K562 (cell line): Measurements from ENCODE around the gene GPR39. TPM values are rescaled to one million over a fixed set of nuclear protein-coding genes. Genes with fewer than 3 reads are reported as not detected.

ENCODE experiments used
- ATAC-seq: fragments of 200-7000 bp; cut with Tn5 transposase; 3 replicates; pipeline ENCODE4 v1.9.1; 2020; ENCODE audit warnings: moderate library complexity
- BruUV-seq: library from RNA; stranded (reverse); fragments of 400-500 nt; replicated peaks from 2 replicates; lab custom pipeline; 2021; lab: Mats Ljungman, UMichigan
- CTCF ChIA-PET: fragments of 300-600 bp; formaldehyde crosslinking; extraction: SDS; loops from one replicate; lab custom pipeline; 2021; ENCODE audit warnings: low intra/inter-chr PET ratio; lab: Yijun Ruan, JAX
- POLR2A ChIA-PET: fragments of 300-600, 350-650 bp; sonication (Branson Sonifier 250); formaldehyde crosslinking; extraction: SDS; loops from one replicate; lab custom pipeline; 2021; ENCODE audit warnings: antibody characterized with exemption, inconsistent platforms; lab: Yijun Ruan, JAX
- DNase-seq, 4 experiments: peaks; one replicate each; pipeline versions ENCODE4 v3.0.0 to v3.0.0-alpha.2; 2011 to 2018; ENCODE audit warnings: low spot score in 3 of 4, mixed read lengths in 3 of 4; ENCODE audit errors: extremely low read depth in 1 of 4
- FAIRE-seq: peaks from 2 replicates; lab custom pipeline; 2011; peaks lifted over from hg19 to GRCh38; lab: Jason Lieb, UNC
- H2AFZ ChIP-seq: 2 replicates; pipeline ENCODE4 v1.6.0; 2011; ENCODE audit warnings: low read depth, low read length, control low read depth, inconsistent platforms
- H3K27ac ChIP-seq: fragments of 200-600 bp; 3 replicates; pipeline ENCODE4 v1.8.0; 2011; ENCODE audit warnings: low read depth, mild to moderate bottlenecking, control low read depth, inconsistent platforms, low read length, moderate library complexity, mixed read lengths; ENCODE audit errors: extremely low read depth
- H3K27me3 ChIP-seq, 2 experiments: fragments of 300-600 bp in 1 of 2; 2 replicates in 1 of 2; 3 replicates in 1 of 2; pipeline versions ENCODE4 v1.6.0 to v1.8.0; 2011; ENCODE audit warnings: inconsistent platforms in 2 of 2, low read length in 2 of 2, mild to moderate bottlenecking in 1 of 2, mixed read lengths in 1 of 2, moderate library complexity in 1 of 2; ENCODE audit not compliant: control insufficient read depth in 2 of 2, insufficient read depth in 2 of 2
- H3K36me3 ChIP-seq: fragments of 300-600 bp; 3 replicates; pipeline ENCODE4 v1.8.0; 2011; ENCODE audit warnings: mild to moderate bottlenecking, low read length, inconsistent platforms; ENCODE audit not compliant: control insufficient read depth, insufficient read depth
- H3K4me1 ChIP-seq, 2 experiments: fragments of 200-600 bp in 1 of 2; replicated peaks in 1 of 2; 2 replicates in 1 of 2; 3 replicates in 1 of 2; pipeline versions ENCODE4 v1.5.1 to v1.8.0; 2011; ENCODE audit warnings: inconsistent platforms in 2 of 2, low read length in 2 of 2, mild to moderate bottlenecking in 1 of 2, mixed read lengths in 1 of 2, moderate library complexity in 1 of 2; ENCODE audit not compliant: control insufficient read depth in 2 of 2, insufficient read depth in 2 of 2
- H3K4me2 ChIP-seq: 2 replicates; pipeline ENCODE4 v1.6.1; 2011; ENCODE audit warnings: low read length, control low read depth, inconsistent platforms, mixed read lengths; ENCODE audit not compliant: insufficient read depth
- H3K4me3 ChIP-seq: fragments of 200-600 bp; sonication (generic), shearing (Covaris generic); 2 replicates; pipeline ENCODE4 v1.5.1; 2016; ENCODE audit warnings: control low read depth, inconsistent platforms
- H3K79me2 ChIP-seq: fragments of 200-600 bp; 3 replicates; pipeline ENCODE4 v1.8.0; 2011; ENCODE audit warnings: low read length, inconsistent platforms; ENCODE audit not compliant: control insufficient read depth, insufficient read depth
- H3K9ac ChIP-seq, 2 experiments: 2 replicates each; pipeline versions ENCODE4 v1.6.0 to v1.6.1; 2011; ENCODE audit warnings: low read depth in 2 of 2, low read length in 2 of 2, control low read depth in 1 of 2, inconsistent platforms in 1 of 2, mild to moderate bottlenecking in 1 of 2, mixed read lengths in 1 of 2; ENCODE audit not compliant: insufficient read depth in 1 of 2
- H3K9me1 ChIP-seq: one replicate; pipeline ENCODE4 v1.6.0; 2011; ENCODE audit warnings: inconsistent platforms, mild to moderate bottlenecking, low read length, moderate library complexity; ENCODE audit not compliant: control insufficient read depth, insufficient read depth
- H3K9me3 ChIP-seq: replicated peaks from 2 replicates; pipeline ENCODE4 v1.5.1; 2011; ENCODE audit warnings: low read depth, low read length, inconsistent platforms; ENCODE audit not compliant: control insufficient read depth, insufficient read depth
- H4K20me1 ChIP-seq: replicated peaks from 2 replicates; pipeline ENCODE4 v1.6.1; 2011; ENCODE audit warnings: low read length, inconsistent platforms, mixed read lengths; ENCODE audit not compliant: control insufficient read depth, insufficient read depth
- CHCHD3 ChIP-seq: fragments of 250-450 bp; sonication (Bioruptor Pico); IDR thresholded peaks from 2 replicates; pipeline ENCODE4 v2.1.2; 2022; ENCODE audit warnings: mild to moderate bottlenecking
- FOSL1 ChIP-seq: fragments of 200-800 bp; sonication (Bioruptor generic); conservative IDR thresholded peaks from 2 replicates; pipeline ENCODE4 v1.6.1; 2016; ENCODE audit warnings: missing genetic modification characterization, missing compliant biosample characterization
- KLF10 ChIP-seq: fragments of 250-450 bp; sonication (Bioruptor Pico); IDR thresholded peaks from 2 replicates; pipeline ENCODE4 v1.6.1; 2021; ENCODE audit warnings: matching md5 sums
- SUPT5H ChIP-seq: fragments of 450-650 bp; IDR thresholded peaks from 2 replicates; pipeline ENCODE4 v1.6.1; 2016
- TOE1 ChIP-seq, 2 experiments: fragments of 450-650 bp in 1 of 2; sonication (generic) in 1 of 2; formaldehyde crosslinking in 1 of 2; IDR thresholded peaks; 2 replicates each; pipeline versions ENCODE4 v1.7.1 to v1.8.0; 2016 to 2022; ENCODE audit warnings: borderline replicate concordance in 2 of 2, mild to moderate bottlenecking in 2 of 2, antibody characterized with exemption in 1 of 2, inconsistent platforms in 1 of 2, low read depth in 1 of 2, missing genetic modification reagents in 1 of 2, moderate library complexity in 1 of 2
- ZNF175 ChIP-seq: fragments of 200-800 bp; sonication (Bioruptor generic); IDR thresholded peaks from 2 replicates; pipeline ENCODE4 v1.6.1; 2016; ENCODE audit warnings: low read depth, mild to moderate bottlenecking, missing genetic modification characterization, missing compliant biosample characterization
- ZNF830 ChIP-seq: fragments of 250-450 bp; sonication (Bioruptor Pico); IDR thresholded peaks from 2 replicates; pipeline ENCODE4 v1.5.0; 2021; ENCODE audit warnings: mild to moderate bottlenecking
- whole genome bisulfite sequencing: fragments of 100-300 bp; shearing (Covaris generic); methylation state at CpG from one replicate; pipeline ENCODE4 v1.1.6; 2016; ENCODE audit warnings: low coverage, mixed read lengths; ENCODE audit not compliant: insufficient coverage; ENCODE audit errors: missing lambda C conversion rate; 5-methylcytosine and 5-hydroxymethylcytosine counted together
- in situ Hi-C: fragments of 300-500 bp; cut with MboI; formaldehyde crosslinking; loops from 4 replicates; pipeline ENCODE4 v1.15.0; 2018; ENCODE audit warnings: inconsistent platforms, mixed read lengths
- intact Hi-C: fragments of 100-400 bp; cut with micrococcal nuclease; formaldehyde crosslinking; loops from 2 replicates; pipeline ENCODE4 v1.14.2; 2022
- polyA plus RNA-seq, 8 experiments: library from polyadenylated mRNA; depleted of rRNA in 4 of 8; stranded (reverse) in 5 of 8; unstranded in 3 of 8; fragments of >200 nt; fragmentation: Nextera tagmentation in 2 of 8; fragmentation: Illumina TruSeq in 1 of 8; extraction: Ambion mirVana in 2 of 8; extraction: Trizol in 1 of 8; gene quantifications; 2 replicates each; pipeline versions ENCODE4 v1.2.1 to v1.2.3, GENCODE V29; 2011 to 2014; ENCODE audit warnings: inconsistent platforms in 1 of 8, missing spikeins in 1 of 8
- total RNA-seq, 7 experiments: library from RNA; depleted of rRNA in 6 of 7; stranded (reverse); fragments of >200 nt in 6 of 7; fragmentation: Illumina TruSeq in 2 of 7; extraction: Trizol in 2 of 7; gene quantifications; 2 replicates each; pipeline versions ENCODE4 v1.2.1 to v1.2.3, GENCODE V29; 2011 to 2021; ENCODE audit warnings: low replicate concordance in 1 of 7

Gene GPR39
- total and polyA plus RNA-seq, 9 of the 15 experiments (the other 6 are each of a cell fraction or from before 2014, with no cell fraction given): 0.04 TPM; not detected in 8

DNA sequence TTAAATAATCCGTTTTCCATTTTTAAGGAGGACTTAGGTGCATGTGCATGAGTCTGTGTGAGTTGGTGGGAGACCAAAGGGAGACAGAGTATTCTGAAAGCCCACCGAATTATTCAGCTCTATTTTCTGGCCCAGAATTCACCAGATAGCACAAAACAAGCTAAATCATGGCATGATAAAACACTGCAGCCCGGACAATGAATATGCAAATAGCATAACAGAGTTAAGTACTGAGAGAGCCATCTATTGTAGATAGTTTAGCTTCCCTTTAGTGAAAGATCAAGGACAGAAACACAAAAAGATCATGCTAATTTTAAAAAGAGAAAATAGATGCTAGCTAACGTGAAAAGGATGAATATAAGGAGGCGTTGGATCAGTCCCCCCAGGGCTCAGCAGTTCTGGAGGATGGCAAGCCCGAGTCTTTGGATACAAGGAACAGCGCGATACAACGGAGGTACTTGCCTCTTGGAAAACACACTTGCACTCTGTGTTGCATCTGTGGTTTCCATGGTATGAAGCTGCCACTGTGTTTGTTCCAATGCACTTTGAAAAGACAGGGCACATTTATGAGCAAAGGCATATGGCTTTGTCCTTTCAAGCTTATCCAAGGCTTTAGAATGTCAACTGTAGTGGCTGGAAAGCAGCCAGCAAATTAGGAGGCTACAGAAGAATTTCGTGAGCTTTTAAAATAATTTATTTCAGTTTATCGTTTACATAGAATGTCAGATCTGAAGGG, 133.5 kb downstream of the GPR39 start:
- CTCF ChIA-PET: no interaction called here
- no peaks in the 10 kb centered on the region for H3K9me3 ChIP-seq
- H3K4me1 ChIP-seq: no peaks in the 10 kb centered on the region
- no peak overlapping the region for H3K27ac ChIP-seq
- no peak overlapping the region for H2AFZ ChIP-seq
- no peaks in the 10 kb centered on the region for H3K9me1 ChIP-seq
- H4K20me1 ChIP-seq: no peaks in the 10 kb centered on the region
- H3K79me2 ChIP-seq: no peaks in the 10 kb centered on the region
- ATAC-seq (no peak), DNase-seq (no peak), FAIRE-seq (no peak)
- no TSS peak for BruUV-seq
- no peak for TF ChIP-seq KLF10 (CRISPR knock-in tag)
- no peak for TF ChIP-seq ZNF175 (CRISPR knock-in tag)
- no peak for TF ChIP-seq FOSL1 (tag)
- no peak for TF ChIP-seq SUPT5H
- no peak for TF ChIP-seq CHCHD3 (CRISPR knock-in tag)
- no peak for TF ChIP-seq TOE1 (IDR thresholded peaks at IDR 0.05; ENCODE audit: borderline replicate concordance)
- TF ChIP-seq TOE1 (CRISPR knock-in tag; IDR thresholded peaks at IDR 0.05; ENCODE audit: borderline replicate concordance, low read depth): no peak
- no peak for TF ChIP-seq ZNF830
- H3K9ac ChIP-seq: no peak overlapping the region
- POLR2A ChIA-PET: no interaction called here
- under 1% methylated on average over 11 of the region's 11 CpGs for WGBS
- no peaks in the 10 kb centered on the region for H3K27me3 ChIP-seq
- no peaks in the 10 kb centered on the region for H3K36me3 ChIP-seq
- intact Hi-C loops (no loop called here), in situ Hi-C loops (no loop called here)
- H3K4me2 ChIP-seq: no peak overlapping the region
- no peak overlapping the region for H3K4me3 ChIP-seq
